Prostate gland (tissue), 2 donors: ENCODE measurements around the gene STAT1.

Experiments used
- CTCF ChIP-seq, 4 experiments: fragments of 200-600 bp in 2 of 4; fragments of 450-650 bp in 2 of 4; sonication (generic) in 2 of 4; IDR thresholded peaks; 1 replicate in 3 of 4; 2 replicates in 1 of 4; pipeline ENCODE4 v1.5.1; 2016 to 2019; ENCODE audit warnings: antibody characterized with exemption in 4 of 4, mild to moderate bottlenecking in 2 of 4, moderate library complexity in 2 of 4
- POLR2A ChIP-seq: fragments of 450-650 bp; IDR thresholded peaks from one replicate; pipeline ENCODE4 v1.6.1; 2016; ENCODE audit warnings: antibody characterized with exemption, mild to moderate bottlenecking

- no peak for TF ChIP-seq POLR2A
- TF ChIP-seq CTCF (IDR thresholded peaks at IDR 0.05), result no peak
Observed at GRCh38 chr2:191061381-191061980, 47.5 kb upstream of the STAT1 start.
